HG03095 (cell line): ENCODE measurements around the gene TSEN34.
"Not testable (repeated sequence)": the region's sequence is repeated elsewhere in the genome, so short reads cannot be mapped to it uniquely, and the experiment has no call there.

Source experiments
- ATAC-seq: cut with Tn5 transposase; IDR thresholded peaks from one replicate; pipeline ENCODE4 v1.9.1; 2021; ENCODE audit warnings: moderate library complexity; ENCODE audit not compliant: unreplicated experiment

Gene TSEN34

GRCh38 chr19:54186351-54186750 is 4.8 kb upstream of the TSEN34 start:
- no peak for ATAC-seq

GRCh38 chr19:54186934-54187381 is 4.2 kb upstream of the TSEN34 start:
- ATAC-seq: no peak

- no peak for ATAC-seq
These were observed 2.8 kb upstream of the TSEN34 start for GRCh38 chr19:54188215-54188871.

- peak; percentile 10 for ATAC-seq
These were observed 1.9 kb upstream of the TSEN34 start, which contains the start of gene MBOAT7 for GRCh38 chr19:54189145-54189734. Gene MBOAT7, minus strand, starts transcription at chr19:54189580. Its CDS starts 1,072 bp downstream, at chr19:54188508.

GRCh38 chr19:54189735-54190502 is 1.2 kb upstream of the TSEN34 start:
- ATAC-seq: peak; percentile 40

GRCh38 chr19:54190503-54191010 is 551 bp upstream of the TSEN34 start:
- ATAC-seq: peak; percentile 37

GRCh38 chr19:54191811-54192453 is 824 bp downstream of the TSEN34 start:
- no peak for ATAC-seq

GRCh38 chr19:54193011-54193410 is 1.9 kb downstream of the TSEN34 start:
- ATAC-seq: no peak

- ATAC-seq: not testable (repeated sequence)
These were observed 3.4 kb downstream of the TSEN34 start for GRCh38 chr19:54194463-54194862.

GRCh38 chr19:54196536-54196935 is 5.4 kb downstream of the TSEN34 start:
- ATAC-seq: no peak

GRCh38 chr19:54197121-54197520 is 6.0 kb downstream of the TSEN34 start:
- ATAC-seq: no peak

- ATAC-seq: no peak
These were observed 8.3 kb downstream of the TSEN34 start for GRCh38 chr19:54199401-54199800.

- ATAC-seq: no peak
These were observed 10.1 kb downstream of the TSEN34 start for GRCh38 chr19:54201172-54201701.

- no peak for ATAC-seq
These were observed 10.9 kb downstream of the TSEN34 start for GRCh38 chr19:54201980-54202379.

- ATAC-seq: no peak
These were observed 12.1 kb downstream of the TSEN34 start for GRCh38 chr19:54203151-54203611.

GRCh38 chr19:54204767-54205468 is 13.8 kb downstream of the TSEN34 start:
- no peak for ATAC-seq

GRCh38 chr19:54206030-54206830 is 15.1 kb downstream of the TSEN34 start:
- ATAC-seq: no peak

- ATAC-seq: no peak
These were observed 15.7 kb downstream of the TSEN34 start for GRCh38 chr19:54206831-54207177.

- not testable (repeated sequence) for ATAC-seq
These were observed 16.1 kb downstream of the TSEN34 start for GRCh38 chr19:54207193-54207592.

GRCh38 chr19:54207676-54207982 is 16.5 kb downstream of the TSEN34 start:
- ATAC-seq: no peak
